Stimulated activated naive B cell treated with anti-CD40 and anti-IgM and Interleukin-4, amounts not matched to agents 10 μg/mL and 1 μg/mL and 100 μg/mL, for 72 hours (primary cell): ENCODE results near the gene CYP4A22.
"Not testable (repeated sequence)": the region's sequence is repeated elsewhere in the genome, so short reads cannot be mapped to it uniquely, and the experiment has no call there.

Experiments
- ATAC-seq, 2 donors: fragments of 150-1000 bp; cut with Tn5 transposase; replicated peaks; 2 replicates each; pipeline ENCODE4 v1.10.0; 2021; ENCODE audit warnings: moderate library complexity in 1 of 2
- DNase-seq: peaks from one replicate; pipeline ENCODE4 v3.0.0; 2021
- H3K27ac Mint-ChIP-seq: one replicate; pipeline ENCODE4 v1.8.0; 2022; ENCODE audit warnings: mild to moderate bottlenecking, mixed read lengths
- H3K27me3 Mint-ChIP-seq, 2 donors: one replicate each; pipeline ENCODE4 v1.8.0; 2022; ENCODE audit warnings: mixed read lengths in 2 of 2
- H3K36me3 Mint-ChIP-seq, 2 donors: one replicate each; pipeline ENCODE4 v1.8.0; 2022; ENCODE audit warnings: mixed read lengths in 2 of 2, mild to moderate bottlenecking in 1 of 2
- H3K4me1 Mint-ChIP-seq, 2 donors: one replicate each; pipeline ENCODE4 v1.8.0; 2022; ENCODE audit warnings: mixed read lengths in 2 of 2, mild to moderate bottlenecking in 1 of 2
- H3K4me3 Mint-ChIP-seq, 2 donors: one replicate each; pipeline ENCODE4 v1.8.0; 2022; ENCODE audit warnings: mild to moderate bottlenecking in 2 of 2, mixed read lengths in 2 of 2, moderate library complexity in 1 of 2
- H3K9me3 Mint-ChIP-seq, 2 donors: one replicate each; pipeline ENCODE4 v1.8.0; 2022; ENCODE audit warnings: mixed read lengths in 2 of 2, mild to moderate bottlenecking in 1 of 2

Gene CYP4A22, protein sequence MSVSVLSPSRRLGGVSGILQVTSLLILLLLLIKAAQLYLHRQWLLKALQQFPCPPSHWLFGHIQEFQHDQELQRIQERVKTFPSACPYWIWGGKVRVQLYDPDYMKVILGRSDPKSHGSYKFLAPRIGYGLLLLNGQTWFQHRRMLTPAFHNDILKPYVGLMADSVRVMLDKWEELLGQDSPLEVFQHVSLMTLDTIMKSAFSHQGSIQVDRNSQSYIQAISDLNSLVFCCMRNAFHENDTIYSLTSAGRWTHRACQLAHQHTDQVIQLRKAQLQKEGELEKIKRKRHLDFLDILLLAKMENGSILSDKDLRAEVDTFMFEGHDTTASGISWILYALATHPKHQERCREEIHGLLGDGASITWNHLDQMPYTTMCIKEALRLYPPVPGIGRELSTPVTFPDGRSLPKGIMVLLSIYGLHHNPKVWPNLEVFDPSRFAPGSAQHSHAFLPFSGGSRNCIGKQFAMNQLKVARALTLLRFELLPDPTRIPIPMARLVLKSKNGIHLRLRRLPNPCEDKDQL

GRCh38 chr1:47137198-47137597 is at the start of gene CYP4A22:
Gene CYP4A22, plus strand, starts transcription at chr1:47137441. Its CDS starts 45 bp downstream, at chr1:47137486.
- Mint-ChIP-seq H3K4me1 (no peaks in the 10 kb centered on the region), H3K36me3 (no peaks in the 10 kb centered on the region), H3K9me3 (peaks cover 0 to 6% of the 10 kb centered on the region in 2 donors), H3K27me3 (peaks cover 11 to 14% of the 10 kb centered on the region in 2 donors), H3K4me3 (no peak within 1 kb of the TSS), H3K27ac (no peak within 1 kb of the TSS)
- ATAC-seq (no peak), DNase-seq (no peak)

DNA sequence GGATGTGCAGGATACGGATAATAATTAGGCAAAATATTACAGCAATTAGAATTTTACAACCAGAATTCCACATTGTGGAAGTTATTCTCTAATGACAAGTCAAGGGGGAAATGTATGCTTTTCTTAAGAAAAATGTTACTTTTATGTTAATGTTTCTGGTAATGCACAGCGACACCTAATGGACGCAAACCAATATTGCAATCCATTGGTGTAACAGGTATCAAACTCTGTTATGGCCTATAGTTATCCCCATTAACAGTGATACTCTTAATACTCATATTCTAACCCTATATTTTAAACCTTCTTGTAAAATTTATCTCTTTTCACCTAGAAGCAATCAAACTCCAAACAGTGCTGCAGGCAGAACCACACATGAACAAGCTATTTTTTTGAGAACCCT is 47.9 kb upstream of the CYP4A22 start:
- not testable (repeated sequence) for H3K27ac Mint-ChIP-seq, H3K36me3 Mint-ChIP-seq, H3K9me3 Mint-ChIP-seq, H3K4me3 Mint-ChIP-seq, H3K27me3 Mint-ChIP-seq, H3K4me1 Mint-ChIP-seq, DNase-seq, ATAC-seq

DNA sequence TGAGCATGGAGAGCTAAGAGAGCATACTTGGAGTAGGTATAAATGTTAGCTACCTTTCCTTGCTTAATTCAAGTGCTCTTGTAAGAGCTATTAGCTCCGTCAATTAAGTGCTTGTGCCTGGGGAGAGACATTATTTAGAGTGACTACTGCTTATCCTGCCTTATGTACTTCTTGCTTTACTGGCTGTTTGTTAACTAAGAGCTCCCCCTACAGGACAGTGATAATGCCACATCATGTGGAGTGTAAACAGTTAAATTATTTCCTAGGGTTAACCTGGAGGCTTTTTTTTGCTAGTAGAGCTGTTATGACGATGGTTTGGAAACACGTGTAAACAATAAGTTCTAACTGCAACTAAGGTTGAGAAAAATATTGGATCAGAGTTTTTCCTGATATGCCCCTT is 45.8 kb upstream of the CYP4A22 start:
- H3K27me3 Mint-ChIP-seq, result not testable (repeated sequence)

DNA sequence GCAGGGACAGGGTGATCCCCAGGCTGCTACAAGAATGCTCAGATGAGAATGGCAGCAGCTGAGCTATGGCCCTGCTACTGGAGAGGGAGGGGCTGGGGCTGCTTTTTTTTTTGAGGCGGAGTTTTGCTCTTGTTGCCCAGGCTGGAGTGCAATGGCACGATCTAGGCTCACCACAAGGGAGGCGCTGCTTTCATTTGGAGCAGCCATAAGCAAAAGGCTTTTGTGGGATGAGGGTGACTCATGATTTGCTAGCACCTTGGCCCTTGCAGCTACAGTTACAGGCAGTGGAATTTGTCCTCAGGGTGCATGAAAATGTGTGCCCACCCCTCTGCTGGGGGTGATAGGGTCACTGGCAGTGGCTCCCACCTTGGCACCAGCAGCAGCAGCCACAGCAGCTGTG is 32.4 kb upstream of the CYP4A22 start:
- ATAC-seq (no peak), DNase-seq (no peak)
- H3K27ac Mint-ChIP-seq, result no peak overlapping the region
- H3K4me3 Mint-ChIP-seq, result no peak overlapping the region
- H3K27me3 Mint-ChIP-seq, result peaks cover 15 to 17% of the 10 kb centered on the region in 2 donors
- H3K4me1 Mint-ChIP-seq, result no peaks in the 10 kb centered on the region
- peaks cover 9 to 15% of the 10 kb centered on the region in 2 donors for H3K9me3 Mint-ChIP-seq
- peaks cover 0 to 4% of the 10 kb centered on the region in 2 donors for H3K36me3 Mint-ChIP-seq

More for the DNA sequence above, 45.8 kb upstream of the CYP4A22 start:
- not testable (repeated sequence) for H3K4me1 Mint-ChIP-seq, H3K4me3 Mint-ChIP-seq, H3K27ac Mint-ChIP-seq, H3K9me3 Mint-ChIP-seq, H3K36me3 Mint-ChIP-seq, DNase-seq, ATAC-seq

DNA sequence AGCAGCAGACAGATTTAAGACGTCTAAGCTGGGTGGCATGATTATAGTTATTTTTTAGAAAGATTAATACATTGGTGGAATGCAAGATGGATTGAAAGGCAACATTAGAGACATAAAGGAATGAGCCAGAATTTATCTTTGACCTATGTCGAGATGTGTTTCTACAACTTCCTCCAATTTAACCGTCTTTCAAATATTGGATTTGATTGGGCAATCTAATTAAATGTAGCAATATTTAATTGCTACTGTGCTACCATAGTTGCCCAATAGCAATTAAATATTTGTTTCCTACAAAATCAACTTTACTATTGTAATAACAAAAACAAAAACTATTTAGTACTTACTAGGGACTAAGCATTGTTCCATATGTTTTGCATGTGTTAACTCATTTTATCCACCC is 30.4 kb upstream of the CYP4A22 start:
- peaks cover 0 to 4% of the 10 kb centered on the region in 2 donors for H3K36me3 Mint-ChIP-seq
- H3K9me3 Mint-ChIP-seq, result peaks cover 9% of the 10 kb centered on the region in 2 donors
- DNase-seq (no peak), ATAC-seq (no peak)
- peaks cover 12 to 17% of the 10 kb centered on the region in 2 donors for H3K27me3 Mint-ChIP-seq
- no peak overlapping the region for H3K27ac Mint-ChIP-seq
- H3K4me3 Mint-ChIP-seq, result no peak overlapping the region
- H3K4me1 Mint-ChIP-seq, result no peaks in the 10 kb centered on the region

GRCh38 chr1:47107851-47108574 is 29.2 kb upstream of the CYP4A22 start:
- not testable (repeated sequence) for DNase-seq, H3K27ac Mint-ChIP-seq, H3K9me3 Mint-ChIP-seq, H3K4me3 Mint-ChIP-seq, H3K4me1 Mint-ChIP-seq, ATAC-seq, H3K36me3 Mint-ChIP-seq
- peaks cover 6 to 11% of the 10 kb centered on the region in 2 donors for H3K27me3 Mint-ChIP-seq

- ATAC-seq, H3K27ac Mint-ChIP-seq, H3K4me3 Mint-ChIP-seq, H3K9me3 Mint-ChIP-seq, H3K4me1 Mint-ChIP-seq, H3K36me3 Mint-ChIP-seq, DNase-seq: not testable (repeated sequence)
- peaks cover 9 to 11% of the 10 kb centered on the region in 2 donors for H3K27me3 Mint-ChIP-seq
Measured at GRCh38 chr1:47109482-47109881, 27.8 kb upstream of the CYP4A22 start.

- Mint-ChIP-seq H3K4me3 (no peak overlapping the region), H3K36me3 (no peaks in the 10 kb centered on the region), H3K9me3 (peaks cover 0 to 3% of the 10 kb centered on the region in 2 donors), H3K27ac (no peak overlapping the region), H3K27me3 (peaks cover 9 to 13% of the 10 kb centered on the region in 2 donors), H3K4me1 (no peaks in the 10 kb centered on the region)
- DNase-seq, result no peak
- ATAC-seq, result no peak
Measured at GRCh38 chr1:47113178-47113577, 24.1 kb upstream of the CYP4A22 start.

DNA sequence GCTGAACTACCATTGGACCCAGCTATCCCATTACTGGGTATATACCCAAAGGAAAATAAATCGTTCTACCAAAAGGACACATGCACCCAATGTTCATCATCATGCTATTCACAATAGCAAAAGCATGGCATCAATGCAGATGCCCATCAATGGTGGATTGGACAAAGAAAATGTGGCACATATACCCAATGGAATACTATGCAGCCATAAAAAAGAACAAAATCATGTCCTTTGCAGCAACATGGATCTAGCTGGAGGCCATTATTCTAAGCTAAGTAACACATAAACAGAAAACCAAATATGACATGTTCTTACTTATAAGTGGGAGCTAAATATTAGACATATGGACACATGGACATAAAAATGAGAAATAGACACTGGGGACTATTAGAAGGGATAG is 16.2 kb upstream of the CYP4A22 start:
- H3K4me1 Mint-ChIP-seq, DNase-seq, H3K36me3 Mint-ChIP-seq, H3K4me3 Mint-ChIP-seq, H3K27ac Mint-ChIP-seq, H3K9me3 Mint-ChIP-seq, ATAC-seq: not testable (repeated sequence)
- H3K27me3 Mint-ChIP-seq, result peaks cover 8 to 14% of the 10 kb centered on the region in 2 donors

- not testable (repeated sequence) for H3K4me1 Mint-ChIP-seq, H3K4me3 Mint-ChIP-seq
Measured at GRCh38 chr1:47124834-47125233, 12.4 kb upstream of the CYP4A22 start.

DNA sequence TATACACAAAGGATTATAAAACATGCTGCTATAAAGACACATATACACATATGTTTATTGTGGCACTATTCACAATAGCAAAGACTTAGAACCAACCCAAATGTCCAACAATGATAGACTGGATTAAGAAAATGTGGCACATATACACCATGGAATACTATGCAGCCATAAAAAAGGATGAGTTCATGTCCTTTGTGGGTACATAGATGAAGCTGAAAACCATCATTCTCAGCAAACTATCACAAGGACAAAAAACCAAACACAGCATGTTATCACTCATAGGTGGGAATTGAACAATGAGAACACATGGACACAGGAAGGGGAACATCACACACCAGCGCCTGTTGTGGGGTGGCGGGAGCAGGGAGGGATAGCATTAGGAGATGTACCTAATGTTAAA is 10.2 kb upstream of the CYP4A22 start:
- not testable (repeated sequence) for H3K27me3 Mint-ChIP-seq, ATAC-seq, H3K4me1 Mint-ChIP-seq, H3K36me3 Mint-ChIP-seq, DNase-seq, H3K27ac Mint-ChIP-seq, H3K4me3 Mint-ChIP-seq, H3K9me3 Mint-ChIP-seq

More at GRCh38 chr1:47124834-47125233, 12.4 kb upstream of the CYP4A22 start:
- peaks cover 0 to 11% of the 10 kb centered on the region in 2 donors for H3K9me3 Mint-ChIP-seq
- not testable (repeated sequence) for DNase-seq, H3K27ac Mint-ChIP-seq, H3K27me3 Mint-ChIP-seq, H3K36me3 Mint-ChIP-seq, ATAC-seq

- no peak overlapping the region for H3K27ac Mint-ChIP-seq
- no peak for ATAC-seq
- peaks cover 10% of the 10 kb centered on the region in 2 donors for H3K27me3 Mint-ChIP-seq
- H3K36me3 Mint-ChIP-seq, result no peaks in the 10 kb centered on the region
- H3K4me1 Mint-ChIP-seq, result no peaks in the 10 kb centered on the region
- no peak overlapping the region for H3K4me3 Mint-ChIP-seq
- peaks cover 0 to 14% of the 10 kb centered on the region in 2 donors for H3K9me3 Mint-ChIP-seq
- DNase-seq, result no peak
Measured at GRCh38 chr1:47128221-47128620, 9.0 kb upstream of the CYP4A22 start.

GRCh38 chr1:47128854-47129253 is 8.4 kb upstream of the CYP4A22 start:
- ATAC-seq, H3K27ac Mint-ChIP-seq, H3K4me3 Mint-ChIP-seq, H3K36me3 Mint-ChIP-seq, H3K4me1 Mint-ChIP-seq, DNase-seq: not testable (repeated sequence)
- peaks cover 10% of the 10 kb centered on the region in 2 donors for H3K27me3 Mint-ChIP-seq
- H3K9me3 Mint-ChIP-seq, result peaks cover 0 to 12% of the 10 kb centered on the region in 2 donors

DNA sequence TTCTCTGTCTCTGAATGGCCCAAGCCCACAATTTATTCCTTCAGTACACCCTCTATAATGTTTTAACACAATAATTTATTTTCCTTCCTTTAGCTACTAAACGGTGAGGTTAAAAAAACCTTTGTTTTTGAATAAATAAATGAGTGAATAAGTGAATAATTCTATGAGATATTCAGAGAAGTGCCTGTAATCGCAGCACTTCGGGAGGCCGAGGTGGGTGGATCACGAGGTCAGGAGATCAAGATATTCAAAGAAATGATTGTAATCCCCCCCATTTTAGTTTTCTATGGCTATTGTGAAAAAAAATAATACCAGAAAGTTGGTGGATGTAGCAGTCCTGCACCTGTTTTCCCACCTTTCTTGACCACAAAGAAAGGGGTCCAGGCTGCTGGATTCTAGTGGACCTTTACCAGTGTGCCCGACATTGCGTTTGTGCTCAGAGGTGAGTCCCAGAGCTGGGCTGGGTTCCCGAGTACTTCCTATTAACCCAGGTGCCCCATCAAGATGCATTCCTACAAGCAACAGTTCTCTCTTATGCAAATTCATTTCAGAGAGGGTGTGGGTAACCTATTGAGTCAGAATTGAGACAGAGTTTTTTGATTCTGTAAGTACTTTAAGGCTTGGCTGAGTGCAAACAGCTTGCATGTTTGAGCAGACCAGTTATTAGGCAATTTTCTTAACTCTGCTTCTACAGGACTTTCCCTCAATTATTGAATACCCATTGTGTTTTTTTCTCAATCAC is 7.6 kb upstream of the CYP4A22 start:
- not testable (repeated sequence) for H3K4me3 Mint-ChIP-seq, H3K36me3 Mint-ChIP-seq, H3K27ac Mint-ChIP-seq, ATAC-seq, DNase-seq, H3K4me1 Mint-ChIP-seq
- peaks cover 0 to 10% of the 10 kb centered on the region in 2 donors for H3K9me3 Mint-ChIP-seq
- H3K27me3 Mint-ChIP-seq, result peaks cover 10% of the 10 kb centered on the region in 2 donors
